HG02938 (cell line): ENCODE results near the gene ARHGEF7.

ENCODE experiments used
- ATAC-seq: cut with Tn5 transposase; IDR thresholded peaks from one replicate; pipeline ENCODE4 v1.9.1; 2021; ENCODE audit warnings: mild to moderate bottlenecking, moderate library complexity; ENCODE audit not compliant: unreplicated experiment

Gene ARHGEF7

GRCh38 chr13:111272117-111272516 is 157.0 kb downstream of the ARHGEF7 start:
- ATAC-seq, result no peak

- ATAC-seq, result no peak
These were observed 160.3 kb downstream of the ARHGEF7 start for GRCh38 chr13:111275382-111275781.

GRCh38 chr13:111275995-111276618 is 161.0 kb downstream of the ARHGEF7 start:
- no peak for ATAC-seq

GRCh38 chr13:111278258-111278657 is 163.1 kb downstream of the ARHGEF7 start:
- no peak for ATAC-seq

GRCh38 chr13:111278743-111279652 is 163.9 kb downstream of the ARHGEF7 start:
- ATAC-seq, result no peak

GRCh38 chr13:111280226-111280625 is 165.1 kb downstream of the ARHGEF7 start:
- no peak for ATAC-seq

GRCh38 chr13:111280681-111281585 is 165.8 kb downstream of the ARHGEF7 start:
- ATAC-seq, result no peak

- no peak for ATAC-seq
These were observed 166.7 kb downstream of the ARHGEF7 start for GRCh38 chr13:111281751-111282311.

- no peak for ATAC-seq
These were observed 167.3 kb downstream of the ARHGEF7 start for GRCh38 chr13:111282425-111282824.

- ATAC-seq, result no peak
These were observed 167.9 kb downstream of the ARHGEF7 start for GRCh38 chr13:111282997-111283396.

GRCh38 chr13:111283457-111283856 is 168.3 kb downstream of the ARHGEF7 start:
- no peak for ATAC-seq

GRCh38 chr13:111283991-111284390 is 168.9 kb downstream of the ARHGEF7 start:
- no peak for ATAC-seq

- no peak for ATAC-seq
These were observed 169.5 kb downstream of the ARHGEF7 start for GRCh38 chr13:111284565-111284964.

GRCh38 chr13:111286162-111286561 is 171.1 kb downstream of the ARHGEF7 start:
- ATAC-seq, result no peak

- ATAC-seq, result no peak
These were observed 171.6 kb downstream of the ARHGEF7 start for GRCh38 chr13:111286749-111287148.

- ATAC-seq, result no peak
These were observed 172.1 kb downstream of the ARHGEF7 start for GRCh38 chr13:111287201-111287600.

GRCh38 chr13:111288276-111288675 is 173.2 kb downstream of the ARHGEF7 start:
- no peak for ATAC-seq

- ATAC-seq, result no peak
These were observed 174.1 kb downstream of the ARHGEF7 start for GRCh38 chr13:111289251-111289650.

- no peak for ATAC-seq
These were observed 176.8 kb downstream of the ARHGEF7 start for GRCh38 chr13:111291908-111292307.

- ATAC-seq, result no peak
These were observed 177.8 kb downstream of the ARHGEF7 start for GRCh38 chr13:111292710-111293485.
